CD4-positive, alpha-beta T cell (primary cell): ENCODE data around the gene ELP5. TPM values are rescaled to one million over a fixed set of nuclear protein-coding genes. Genes with fewer than 3 reads are reported as not detected.

Experiments
- ATAC-seq: fragments of 200-7000 bp; cut with Tn5 transposase; one replicate; pipeline ENCODE4 v1.10.0; 2022; ENCODE audit warnings: mild to moderate bottlenecking; ENCODE audit not compliant: poor library complexity
- CTCF ChIA-PET: fragments of 350-600 bp; sonication (Branson Sonifier 250); formaldehyde crosslinking; loops from one replicate; lab custom pipeline; 2021; ENCODE audit warnings: antibody characterized with exemption, inconsistent platforms; lab: Charles Lee
- POLR2A ChIA-PET: fragments of 350-600 bp; sonication (Branson Sonifier 250); formaldehyde crosslinking; loops from one replicate; lab custom pipeline; 2021; ENCODE audit warnings: antibody characterized with exemption, inconsistent platforms; lab: Charles Lee
- DNase-seq, 14 experiments: peaks; one replicate each; pipeline ENCODE4 v3.0.0-alpha.2; 2013 to 2020; ENCODE audit warnings: mixed read lengths in 2 of 14
- H3K27ac ChIP-seq, 2 donors: one replicate each; pipeline versions ENCODE4 v1.5.1 to v1.7.0; 2013; ENCODE audit warnings: low read length in 2 of 2, low read depth in 1 of 2, mild to moderate bottlenecking in 1 of 2
- H3K27me3 ChIP-seq, 2 experiments: 1 replicate in 1 of 2; 2 replicates in 1 of 2; pipeline versions ENCODE4 v1.6.1 to v1.7.0; 2013; ENCODE audit warnings: low read length in 2 of 2, control low read depth in 1 of 2, mild to moderate bottlenecking in 1 of 2, moderate library complexity in 1 of 2; ENCODE audit not compliant: insufficient read depth in 2 of 2, control insufficient read depth in 1 of 2
- H3K36me3 ChIP-seq: one replicate; pipeline ENCODE4 v1.6.1; 2013; ENCODE audit warnings: low read length, control low read depth; ENCODE audit not compliant: insufficient read depth
- H3K4me1 ChIP-seq: one replicate; pipeline ENCODE4 v1.6.1; 2013; ENCODE audit warnings: low read length, control low read depth; ENCODE audit not compliant: insufficient read depth
- H3K4me3 ChIP-seq: one replicate; pipeline ENCODE4 v1.5.1; 2013; ENCODE audit warnings: mild to moderate bottlenecking, low read length, moderate library complexity
- H3K9me3 ChIP-seq, 2 experiments: 1 replicate in 1 of 2; 2 replicates in 1 of 2; pipeline versions ENCODE4 v1.6.1 to v1.7.0; 2013; ENCODE audit warnings: low read length in 2 of 2, mild to moderate bottlenecking in 2 of 2, control low read depth in 1 of 2, moderate library complexity in 1 of 2; ENCODE audit not compliant: control insufficient read depth in 1 of 2, insufficient read depth in 1 of 2
- H3K27ac Mint-ChIP-seq: one replicate; pipeline ENCODE4 v1.8.0; 2020; ENCODE audit warnings: mixed read lengths
- H3K27me3 Mint-ChIP-seq: one replicate; pipeline ENCODE4 v1.8.0; 2021; ENCODE audit warnings: mixed read lengths
- H3K36me3 Mint-ChIP-seq: one replicate; pipeline ENCODE4 v1.8.0; 2021; ENCODE audit warnings: low read depth, mixed read lengths
- H3K4me1 Mint-ChIP-seq: one replicate; pipeline ENCODE4 v1.8.0; 2021; ENCODE audit warnings: low read depth, mixed read lengths
- H3K4me3 Mint-ChIP-seq: one replicate; pipeline ENCODE4 v1.8.0; 2020; ENCODE audit warnings: mild to moderate bottlenecking, mixed read lengths
- H3K9me3 Mint-ChIP-seq: one replicate; pipeline ENCODE4 v1.8.0; 2020; ENCODE audit warnings: mixed read lengths
- intact Hi-C, 2 experiments: fragments of 100-400 bp; cut with DNase I in 1 of 2; cut with micrococcal nuclease in 1 of 2; formaldehyde crosslinking; loops; one replicate each; pipeline versions ENCODE4 v1.15.1 to v1.9.0; 2023 to 2025; cut with DNase I, micrococcal nuclease
- total RNA-seq, 174 experiments: library from RNA in 2 of 174; stranded (reverse) in 2 of 174; gene quantifications; one replicate each; pipeline ENCODE4 v1.2.3 and lab custom pipeline; 2021 to 2026
- TF ChIP-seq, protein P1 (sequence below): fragments of 200-600 bp; IDR thresholded peaks from one replicate; pipeline ENCODE4 v1.8.0; 2022; ENCODE audit warnings: antibody characterized with exemption, mild to moderate bottlenecking

Gene ELP5
- total RNA-seq, 2 experiments from 2014 or later = 20.1 to 21.3 TPM

DNA sequence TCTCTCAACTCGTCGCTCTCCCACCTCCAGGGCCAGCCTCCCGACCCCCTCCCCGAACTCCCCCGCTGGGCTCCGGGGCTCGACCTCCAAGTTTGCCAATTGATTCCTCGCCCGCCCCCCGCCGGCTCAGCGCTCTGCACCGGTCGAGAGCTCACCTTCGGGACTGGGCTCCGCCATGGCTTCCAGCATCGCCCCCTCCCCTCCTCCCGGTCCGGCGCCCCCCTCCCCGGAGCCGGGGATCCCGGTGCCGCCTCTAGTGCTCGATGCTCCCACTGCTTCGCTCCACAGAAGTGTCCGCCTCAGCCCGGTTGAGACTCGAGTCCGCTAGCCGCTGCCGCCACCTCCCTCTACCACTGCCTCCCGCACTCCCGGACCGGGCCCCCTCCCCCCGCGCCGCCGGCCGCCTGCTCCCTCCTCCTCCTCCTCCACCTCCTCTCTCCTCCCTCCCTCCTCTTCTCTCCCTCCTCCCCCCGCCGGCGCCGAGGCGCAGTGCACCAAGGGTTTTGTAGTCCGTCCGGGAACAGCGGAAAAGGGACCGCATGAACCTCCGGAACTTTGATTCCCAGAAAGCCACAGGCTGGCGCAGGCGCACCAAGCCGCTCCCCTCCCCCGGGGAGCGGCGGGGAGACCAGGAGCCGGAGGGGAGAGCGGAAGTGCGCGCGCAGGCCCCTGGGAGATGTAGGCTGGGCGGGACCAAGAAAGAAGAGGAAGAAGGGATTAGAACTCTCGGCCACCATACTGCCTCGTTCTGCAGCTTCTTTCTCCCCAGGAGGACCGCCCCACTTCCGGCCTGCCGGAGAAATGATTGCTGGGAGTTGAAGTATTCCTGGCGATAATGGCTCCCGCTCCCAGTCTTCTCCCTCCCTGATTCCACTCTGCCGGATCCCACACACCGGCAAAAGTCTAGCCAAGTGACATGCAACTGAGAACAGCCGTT lies 12.7 kb upstream of the ELP5 start, which contains the start of gene PHF23:
Gene PHF23 (minus strand): TSS at position 367 of the 937 bp plus-strand sequence. CDS start 178 bp downstream, at position 189.
- H3K4me3 Mint-ChIP-seq = peak within 1 kb of the TSS; percentile 94
- ATAC-seq (peak; percentile 66), DNase-seq (peak; percentile 92 to 99 (median 97))
- peak within 1 kb of the TSS; percentile 88 for H3K27ac ChIP-seq
- H3K4me1 Mint-ChIP-seq = peaks cover 58% of the 10 kb centered on the region
- no peaks in the 10 kb centered on the region for H3K9me3 Mint-ChIP-seq
- peaks cover 4% of the 10 kb centered on the region for H3K27me3 Mint-ChIP-seq
- ChIA-PET POLR2A (interaction anchor here (0.8 to 17.0 kb wide), 12 partner anchors 11 to 880 kb away, joined by 3 to 234 read pairs (median 4); partner anchors contain the start of genes ACADVL, ACAP1, CTDNEP1 and DLG4), CTCF (interaction anchor here (0.8 to 1.8 kb wide), 4 partner anchors 18 to 448 kb away, joined by 3 to 5 read pairs (median 5); partner anchors contain the start of gene WRAP53)
- H3K4me3 ChIP-seq = peak within 1 kb of the TSS; percentile 93
- H3K36me3 ChIP-seq = peaks cover 40% of the 10 kb centered on the region
- no peaks in the 10 kb centered on the region for H3K9me3 ChIP-seq
- H3K36me3 Mint-ChIP-seq = peaks cover 80% of the 10 kb centered on the region
- H3K27ac Mint-ChIP-seq = peak within 1 kb of the TSS; percentile 93
- TF ChIP-seq, protein P1, sequence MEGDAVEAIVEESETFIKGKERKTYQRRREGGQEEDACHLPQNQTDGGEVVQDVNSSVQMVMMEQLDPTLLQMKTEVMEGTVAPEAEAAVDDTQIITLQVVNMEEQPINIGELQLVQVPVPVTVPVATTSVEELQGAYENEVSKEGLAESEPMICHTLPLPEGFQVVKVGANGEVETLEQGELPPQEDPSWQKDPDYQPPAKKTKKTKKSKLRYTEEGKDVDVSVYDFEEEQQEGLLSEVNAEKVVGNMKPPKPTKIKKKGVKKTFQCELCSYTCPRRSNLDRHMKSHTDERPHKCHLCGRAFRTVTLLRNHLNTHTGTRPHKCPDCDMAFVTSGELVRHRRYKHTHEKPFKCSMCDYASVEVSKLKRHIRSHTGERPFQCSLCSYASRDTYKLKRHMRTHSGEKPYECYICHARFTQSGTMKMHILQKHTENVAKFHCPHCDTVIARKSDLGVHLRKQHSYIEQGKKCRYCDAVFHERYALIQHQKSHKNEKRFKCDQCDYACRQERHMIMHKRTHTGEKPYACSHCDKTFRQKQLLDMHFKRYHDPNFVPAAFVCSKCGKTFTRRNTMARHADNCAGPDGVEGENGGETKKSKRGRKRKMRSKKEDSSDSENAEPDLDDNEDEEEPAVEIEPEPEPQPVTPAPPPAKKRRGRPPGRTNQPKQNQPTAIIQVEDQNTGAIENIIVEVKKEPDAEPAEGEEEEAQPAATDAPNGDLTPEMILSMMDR = no peak
- intact Hi-C loops = loop anchor here (1.0 to 10.0 kb wide), 2 partner anchors 334 to 605 kb away; no protein-coding TSS in a partner anchor
- H3K4me1 ChIP-seq = peaks cover 63% of the 10 kb centered on the region
- H3K27me3 ChIP-seq = no peaks in the 10 kb centered on the region

DNA sequence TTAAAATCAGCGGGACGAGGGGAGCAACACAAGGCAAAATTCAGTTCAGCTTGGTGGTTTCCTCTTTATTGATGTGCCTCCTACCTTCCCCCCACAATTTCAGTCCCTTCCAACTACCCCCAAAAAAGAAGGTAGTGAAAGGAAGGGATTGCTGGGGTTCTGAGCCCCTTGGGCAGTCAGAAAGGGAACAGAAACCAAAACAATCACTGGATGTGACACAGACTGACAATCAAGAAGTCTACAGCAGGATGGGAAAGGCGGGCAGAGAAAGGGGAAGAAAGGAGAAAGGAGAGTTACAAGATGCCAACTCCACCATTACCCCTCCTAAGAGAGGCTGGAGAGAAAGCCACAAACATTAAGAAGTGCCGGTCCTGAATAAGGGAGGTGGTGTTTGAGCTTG lies 11.6 kb upstream of the ELP5 start:
- Mint-ChIP-seq H3K36me3 (peaks cover 75% of the 10 kb centered on the region), H3K4me3 (peak overlapping the region; percentile 94), H3K9me3 (no peaks in the 10 kb centered on the region), H3K4me1 (peaks cover 48% of the 10 kb centered on the region), H3K27me3 (peaks cover 4% of the 10 kb centered on the region), H3K27ac (peak overlapping the region; percentile 93)
- Histone ChIP-seq H3K9me3 (no peaks in the 10 kb centered on the region), H3K27me3 (no peaks in the 10 kb centered on the region), H3K4me3 (peak overlapping the region; percentile 93), H3K27ac (peak overlapping the region; percentile 14 to 85), H3K36me3 (peaks cover 40% of the 10 kb centered on the region), H3K4me1 (peaks cover 53% of the 10 kb centered on the region)
- ChIA-PET CTCF (interaction anchor here (1.2 to 3.8 kb wide), 2 partner anchors 20 to 56 kb away, joined by 5 to 20 read pairs; partner anchors contain the start of genes ACADVL and DLG4), POLR2A (interaction anchor here (0.6 to 17.0 kb wide), 8 partner anchors 10 to 446 kb away, joined by 3 to 234 read pairs (median 11); partner anchors contain the start of genes ACADVL, ACAP1, CTDNEP1 and DLG4)
- TF ChIP-seq, protein P1 = no peak
- intact Hi-C loops = no loop called here
- DNase-seq (peak in 2 of 14 experiments; percentile 49 to 51), ATAC-seq (no peak)

DNA sequence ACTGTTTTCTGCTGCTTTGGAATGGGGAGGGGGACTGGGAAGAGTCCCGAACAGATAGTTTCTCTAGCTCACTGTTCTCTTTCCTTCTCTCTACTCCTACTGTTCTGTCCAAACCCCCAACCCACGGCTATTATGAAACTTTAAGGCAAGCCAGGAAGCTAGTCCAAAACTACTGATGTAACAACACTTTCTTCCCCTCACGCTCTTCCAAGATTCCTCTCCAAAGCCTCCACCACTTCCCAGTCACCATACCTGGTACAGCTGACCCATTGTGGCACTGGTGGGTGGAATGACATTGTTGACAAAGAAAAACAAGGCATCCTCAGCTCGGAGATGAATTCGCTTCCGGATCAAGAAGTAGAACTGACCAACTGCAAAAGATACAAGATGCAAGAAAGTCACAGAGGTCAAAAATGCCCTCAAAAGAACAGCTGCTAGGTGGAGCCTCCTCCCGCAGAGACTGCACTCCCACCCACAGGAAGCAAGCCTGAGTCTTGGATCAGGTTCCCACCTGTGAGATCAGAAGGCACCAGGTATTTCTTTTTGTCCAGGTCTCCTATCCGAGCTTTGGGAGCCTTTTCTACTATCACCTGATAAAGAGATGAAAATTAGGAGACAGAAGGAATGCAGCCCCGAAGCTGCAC lies 10.8 kb upstream of the ELP5 start:
- peaks cover 48% of the 10 kb centered on the region for H3K4me1 Mint-ChIP-seq
- POLR2A ChIA-PET = interaction anchor here (0.6 to 17.0 kb wide), 10 partner anchors 9 to 362 kb away, joined by 3 to 234 read pairs (median 8); partner anchors contain the start of genes ACADVL, CTDNEP1, DLG4 and ELP5
- H3K27me3 Mint-ChIP-seq = peaks cover 4% of the 10 kb centered on the region
- Histone ChIP-seq H3K4me1 (peaks cover 45% of the 10 kb centered on the region), H3K36me3 (peaks cover 38% of the 10 kb centered on the region), H3K4me3 (peak overlapping the region; percentile 77), H3K27me3 (no peaks in the 10 kb centered on the region), H3K9me3 (no peaks in the 10 kb centered on the region), H3K27ac (peak overlapping the region; percentile 85 to 97)
- CTCF ChIA-PET = interaction anchor here (0.7 to 3.8 kb wide), 4 partner anchors 21 to 195 kb away, joined by 3 to 20 read pairs (median 4); partner anchors contain the start of genes ACADVL and DLG4
- no peak for ATAC-seq
- intact Hi-C loops = loop anchor here in 1 of 2 experiments (1.0 kb wide), 1 partner anchor 10 kb away; the partner anchor contains the start of gene CTDNEP1
- DNase-seq = no peak
- H3K36me3 Mint-ChIP-seq = peaks cover 74% of the 10 kb centered on the region
- H3K9me3 Mint-ChIP-seq = no peaks in the 10 kb centered on the region
- H3K4me3 Mint-ChIP-seq = peak overlapping the region; percentile 94
- TF ChIP-seq, protein P1 = no peak
- H3K27ac Mint-ChIP-seq = peak overlapping the region; percentile 93
